Thyroid gland (tissue), 4 donors: ENCODE measurements around the gene CTSD. TPM values are rescaled to one million over a fixed set of nuclear protein-coding genes. Genes with fewer than 3 reads are reported as not detected.

Experiments used
- DNase-seq, 2 donors: peaks; one replicate each; pipeline ENCODE4 v3.0.0-alpha.2; 2019
- H3K27ac ChIP-seq, 3 donors: fragments of 200-600 bp; sonication (generic); 1 replicate in 2 of 3; 2 replicates in 1 of 3; pipeline ENCODE4 v1.5.1; 2016 to 2019; ENCODE audit warnings: mild to moderate bottlenecking in 1 of 3, moderate library complexity in 1 of 3
- H3K27me3 ChIP-seq: fragments of 200-600 bp; sonication (generic); one replicate; pipeline ENCODE4 v1.5.1; 2019
- H3K36me3 ChIP-seq, 2 donors: fragments of 200-600 bp; sonication (generic); one replicate each; pipeline ENCODE4 v1.5.1; 2016 to 2019
- H3K4me1 ChIP-seq, 2 donors: fragments of 200-600 bp; sonication (generic); one replicate each; pipeline ENCODE4 v1.5.1; 2017 to 2019
- H3K4me3 ChIP-seq, 3 donors: fragments of 200-600 bp; sonication (generic); replicated peaks in 1 of 3; 1 replicate in 2 of 3; 2 replicates in 1 of 3; pipeline ENCODE4 v1.5.1; 2016; ENCODE audit warnings: mild to moderate bottlenecking in 1 of 3
- H3K9me3 ChIP-seq: fragments of 200-600 bp; sonication (generic); one replicate; pipeline ENCODE4 v1.5.1; 2017
- POLR2A ChIP-seq, 2 donors: fragments of 450-650 bp; IDR thresholded peaks; one replicate each; pipeline ENCODE4 v1.6.1; 2017; ENCODE audit warnings: antibody characterized with exemption in 2 of 2, mild to moderate bottlenecking in 2 of 2, moderate library complexity in 1 of 2
- WGBS, 2 donors: methylation state at CpG; one replicate each; pipeline ENCODE4 v1.1.5; 2017; 5-methylcytosine and 5-hydroxymethylcytosine counted together
- intact Hi-C: fragments of 100-400 bp; cut with DNase I; formaldehyde crosslinking; loops from one replicate; pipeline ENCODE4 v1.15.1; 2023
- total RNA-seq, 4 donors: library from RNA; depleted of rRNA; stranded (reverse); fragments of >200 nt; gene quantifications; one replicate each; pipeline ENCODE4 v1.2.3, GENCODE V29; 2016
- TF ChIP-seq, protein P1 (sequence below), 6 experiments: fragments of 200-600 bp in 3 of 6; fragments of 450-650 bp in 3 of 6; sonication (generic) in 3 of 6; IDR thresholded peaks; one replicate each; pipeline ENCODE4 v1.5.1; 2016 to 2019; ENCODE audit warnings: antibody characterized with exemption in 6 of 6, mild to moderate bottlenecking in 2 of 6, inconsistent platforms in 1 of 6, moderate library complexity in 1 of 6

The CTSD gene
- total RNA-seq, 4 donors from 2014 or later = 363 to 577 (median 457) TPM

DNA sequence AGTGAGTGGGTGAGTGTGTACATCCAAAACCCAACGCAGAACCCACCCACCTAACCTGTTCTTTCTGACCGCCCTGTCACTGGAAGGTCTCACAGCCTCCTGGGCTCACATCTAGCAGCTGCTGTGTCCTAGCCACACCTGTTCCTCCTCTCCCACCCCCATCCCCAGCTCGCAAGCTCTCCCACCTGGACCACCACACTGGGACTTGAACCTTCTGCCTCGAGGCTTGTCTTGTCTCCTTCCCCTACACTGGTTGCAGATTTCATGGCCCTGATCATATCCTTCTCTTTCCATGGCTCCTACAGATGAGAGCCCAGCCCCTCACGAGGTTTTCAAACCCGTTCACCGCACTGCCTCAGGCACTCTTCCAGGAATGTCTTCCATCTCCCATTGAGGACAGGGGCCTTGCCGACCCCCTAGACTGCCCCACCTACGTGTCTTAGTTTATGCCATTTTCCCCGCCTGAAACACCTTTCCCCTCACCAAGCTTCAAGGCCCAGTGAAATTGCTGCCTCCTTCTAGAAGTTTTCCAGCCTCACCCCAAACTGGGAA is 20.1 kb downstream of the CTSD start:
- H3K9me3 ChIP-seq = no peaks in the 10 kb centered on the region
- H3K36me3 ChIP-seq = no peaks in the 10 kb centered on the region
- no peak overlapping the region for H3K4me3 ChIP-seq
- TF ChIP-seq, protein P1, sequence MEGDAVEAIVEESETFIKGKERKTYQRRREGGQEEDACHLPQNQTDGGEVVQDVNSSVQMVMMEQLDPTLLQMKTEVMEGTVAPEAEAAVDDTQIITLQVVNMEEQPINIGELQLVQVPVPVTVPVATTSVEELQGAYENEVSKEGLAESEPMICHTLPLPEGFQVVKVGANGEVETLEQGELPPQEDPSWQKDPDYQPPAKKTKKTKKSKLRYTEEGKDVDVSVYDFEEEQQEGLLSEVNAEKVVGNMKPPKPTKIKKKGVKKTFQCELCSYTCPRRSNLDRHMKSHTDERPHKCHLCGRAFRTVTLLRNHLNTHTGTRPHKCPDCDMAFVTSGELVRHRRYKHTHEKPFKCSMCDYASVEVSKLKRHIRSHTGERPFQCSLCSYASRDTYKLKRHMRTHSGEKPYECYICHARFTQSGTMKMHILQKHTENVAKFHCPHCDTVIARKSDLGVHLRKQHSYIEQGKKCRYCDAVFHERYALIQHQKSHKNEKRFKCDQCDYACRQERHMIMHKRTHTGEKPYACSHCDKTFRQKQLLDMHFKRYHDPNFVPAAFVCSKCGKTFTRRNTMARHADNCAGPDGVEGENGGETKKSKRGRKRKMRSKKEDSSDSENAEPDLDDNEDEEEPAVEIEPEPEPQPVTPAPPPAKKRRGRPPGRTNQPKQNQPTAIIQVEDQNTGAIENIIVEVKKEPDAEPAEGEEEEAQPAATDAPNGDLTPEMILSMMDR (IDR thresholded peaks at IDR 0.05) = no peak
- TF ChIP-seq POLR2A (IDR thresholded peaks at IDR 0.05) = no peak
- H3K27ac ChIP-seq = no peak overlapping the region
- intact Hi-C loops = no loop called here
- H3K4me1 ChIP-seq = no peaks in the 10 kb centered on the region
- H3K27me3 ChIP-seq = no peaks in the 10 kb centered on the region
- no peak for DNase-seq
- 82% methylated on average over 10 of the region's 10 CpGs for WGBS, 2 donors

DNA sequence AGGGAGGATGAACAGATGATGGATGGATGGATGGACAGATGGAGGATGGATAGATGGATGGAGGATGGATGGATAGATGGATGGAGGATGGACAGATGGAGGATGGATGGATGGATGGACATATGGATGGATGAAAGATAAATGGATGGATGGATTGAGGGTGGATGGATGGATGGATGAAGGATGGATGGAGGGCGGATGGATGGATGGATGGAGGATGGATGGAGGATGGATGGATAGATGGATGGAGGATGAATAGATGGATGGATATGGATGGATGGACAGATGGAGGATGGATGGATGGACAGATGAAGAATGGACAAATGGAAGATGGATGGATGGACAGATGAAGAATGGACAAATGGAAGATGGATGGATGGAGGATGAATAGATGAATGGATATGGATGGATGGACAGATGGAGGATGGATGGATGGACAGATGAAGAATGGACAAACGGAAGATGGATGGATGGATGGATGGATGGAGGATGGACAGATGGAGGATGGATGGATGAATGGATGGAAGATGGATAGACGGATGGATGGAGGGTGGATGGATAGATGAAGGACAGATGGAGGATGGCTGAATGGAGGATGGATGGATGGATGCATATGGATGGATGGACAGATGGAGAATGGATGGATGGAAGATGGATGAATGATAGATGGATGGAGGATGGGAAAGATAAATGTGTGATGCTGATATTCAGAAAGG is 20.7 kb downstream of the CTSD start:
- 83 to 89% methylated on average over 3 of the region's 3 CpGs for WGBS, 2 donors
- Histone ChIP-seq H3K36me3 (no peaks in the 10 kb centered on the region), H3K9me3 (no peaks in the 10 kb centered on the region), H3K4me1 (no peaks in the 10 kb centered on the region), H3K4me3 (no peak overlapping the region), H3K27ac (no peak overlapping the region), H3K27me3 (no peaks in the 10 kb centered on the region)
- intact Hi-C loops = no loop called here
- TF ChIP-seq POLR2A (IDR thresholded peaks at IDR 0.05) = no peak
- TF ChIP-seq, protein P1 (IDR thresholded peaks at IDR 0.05) = no peak
- no peak for DNase-seq

DNA sequence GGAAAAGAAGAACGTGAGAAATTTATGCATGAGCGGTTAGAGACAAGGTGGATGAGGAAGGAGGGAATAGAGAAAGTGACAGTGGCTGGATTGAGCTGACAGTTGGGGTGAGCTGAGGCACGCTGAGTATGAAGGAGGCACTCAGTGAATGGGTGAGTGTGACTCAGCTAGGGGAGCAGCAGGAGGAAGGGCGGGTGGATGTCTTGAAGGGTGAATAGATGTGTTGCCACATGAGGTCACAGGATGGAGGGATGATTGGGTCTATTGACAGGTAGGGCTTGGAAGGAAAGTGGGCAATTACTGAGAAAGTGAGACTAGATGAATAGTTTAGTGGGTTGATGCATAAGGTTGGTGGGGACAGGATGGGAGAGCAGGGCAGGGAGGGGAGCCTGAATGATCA is 21.4 kb downstream of the CTSD start:
- Histone ChIP-seq H3K4me3 (no peak overlapping the region), H3K27ac (no peak overlapping the region), H3K36me3 (no peaks in the 10 kb centered on the region), H3K9me3 (no peaks in the 10 kb centered on the region), H3K4me1 (no peaks in the 10 kb centered on the region), H3K27me3 (no peaks in the 10 kb centered on the region)
- no peak for TF ChIP-seq POLR2A (IDR thresholded peaks at IDR 0.05)
- TF ChIP-seq, protein P1 (IDR thresholded peaks at IDR 0.05) = no peak
- DNase-seq = no peak
- intact Hi-C loops = no loop called here
- WGBS, 2 donors = 64 to 76% methylated on average over 4 of the region's 4 CpGs

DNA sequence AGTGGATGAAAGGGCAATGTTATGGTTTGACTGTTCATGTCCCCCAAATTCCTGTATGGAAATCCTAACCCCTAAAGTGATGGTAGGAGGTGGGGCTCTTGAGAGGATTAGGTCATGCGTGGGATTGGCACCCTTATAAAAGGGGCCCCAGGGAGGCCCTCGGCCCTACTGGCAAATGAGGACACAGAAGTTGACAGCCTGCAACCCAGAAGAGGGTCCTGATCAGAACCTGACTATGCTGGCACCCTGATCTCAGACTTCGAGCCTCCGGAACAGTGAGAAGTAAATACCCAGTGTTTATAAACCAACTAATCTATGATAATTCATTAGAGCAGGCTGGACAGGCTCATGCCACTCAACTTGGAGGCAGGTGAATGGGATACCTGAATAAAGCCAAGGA is 22.0 kb downstream of the CTSD start:
- Histone ChIP-seq H3K27me3 (no peaks in the 10 kb centered on the region), H3K4me3 (no peak overlapping the region), H3K9me3 (no peaks in the 10 kb centered on the region), H3K27ac (no peak overlapping the region), H3K4me1 (no peaks in the 10 kb centered on the region), H3K36me3 (no peaks in the 10 kb centered on the region)
- intact Hi-C loops = no loop called here
- 70 to 85% methylated on average over 4 of the region's 4 CpGs for WGBS, 2 donors
- TF ChIP-seq, protein P1 (IDR thresholded peaks at IDR 0.05) = no peak
- no peak for TF ChIP-seq POLR2A (IDR thresholded peaks at IDR 0.05)
- no peak for DNase-seq

DNA sequence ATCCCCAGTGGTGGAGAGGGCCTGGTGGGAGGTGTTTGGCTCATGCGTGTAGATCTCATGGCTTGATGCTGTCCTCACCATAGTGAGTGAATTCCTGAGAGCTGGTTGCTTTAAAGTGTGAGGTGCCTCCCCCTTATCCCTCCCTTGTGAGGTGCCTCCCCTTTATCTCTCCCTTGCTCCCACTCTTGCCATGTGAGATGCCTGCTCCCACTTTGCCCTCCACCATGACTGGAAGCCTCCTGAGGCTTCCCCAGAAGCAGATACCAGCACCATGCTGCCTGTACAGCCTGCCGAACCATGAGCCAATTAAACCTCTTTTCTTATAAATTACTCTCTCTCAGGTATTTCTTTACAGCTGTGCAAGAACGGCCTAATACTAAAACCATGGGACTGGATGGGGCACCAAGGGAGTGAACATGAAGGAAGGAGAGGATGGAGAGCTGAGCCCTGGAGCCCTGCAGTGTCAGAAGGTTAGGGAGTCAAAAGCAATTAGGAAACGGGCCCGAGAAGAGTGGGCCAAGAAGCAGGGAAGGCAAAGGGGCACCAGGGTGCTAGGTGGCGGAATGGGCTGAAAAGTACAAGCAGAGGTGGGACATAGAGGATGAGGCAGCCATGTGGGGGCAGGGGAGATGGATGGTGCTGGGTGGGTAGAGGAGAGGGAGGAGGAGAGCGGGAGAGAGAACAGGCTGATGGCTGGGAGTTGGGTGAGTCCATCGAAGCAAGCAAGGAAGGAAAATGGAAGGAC is 22.8 kb downstream of the CTSD start:
- no peak overlapping the region for H3K27ac ChIP-seq
- no peak overlapping the region for H3K4me3 ChIP-seq
- no peaks in the 10 kb centered on the region for H3K27me3 ChIP-seq
- no peaks in the 10 kb centered on the region for H3K4me1 ChIP-seq
- no peaks in the 10 kb centered on the region for H3K36me3 ChIP-seq
- TF ChIP-seq POLR2A (IDR thresholded peaks at IDR 0.05) = no peak
- TF ChIP-seq, protein P1 (IDR thresholded peaks at IDR 0.05) = no peak
- DNase-seq = no peak
- 84 to 86% methylated on average over 8 of the region's 8 CpGs for WGBS, 2 donors
- H3K9me3 ChIP-seq = no peaks in the 10 kb centered on the region
- intact Hi-C loops = no loop called here
